MM.1S (cell line): ENCODE data around the gene NRP2.

Experiments
- DNase-seq: peaks from one replicate; pipeline ENCODE4 v3.0.0-alpha.2; 2015
- H2AFZ ChIP-seq: fragments of 300-600 bp; sonication (generic); 2 replicates; pipeline ENCODE4 v1.6.0; 2016; ENCODE audit warnings: antibody characterized with exemption, low read length
- H3F3A ChIP-seq: fragments of 300-600 bp; sonication (generic); 2 replicates; pipeline ENCODE4 v1.6.1; 2016; ENCODE audit warnings: mild to moderate bottlenecking, antibody characterized with exemption, low read length, moderate library complexity, mixed read lengths; ENCODE audit not compliant: insufficient read depth
- H3K27ac ChIP-seq: fragments of 300-600 bp; sonication (generic); 2 replicates; pipeline ENCODE4 v1.5.1; 2016; ENCODE audit warnings: mild to moderate bottlenecking, low read length
- H3K27me3 ChIP-seq: fragments of 300-600 bp; sonication (generic); replicated peaks from 2 replicates; pipeline ENCODE4 v1.6.0; 2016; ENCODE audit warnings: low read length; ENCODE audit not compliant: insufficient read depth
- H3K36me3 ChIP-seq: fragments of 300-600 bp; sonication (generic); replicated peaks from 2 replicates; pipeline ENCODE4 v1.6.1; 2016; ENCODE audit warnings: mild to moderate bottlenecking, low read length, mixed read lengths; ENCODE audit not compliant: insufficient read depth
- H3K4me1 ChIP-seq: fragments of 300-600 bp; sonication (generic); 2 replicates; pipeline ENCODE4 v1.6.1; 2016; ENCODE audit warnings: low read length, mixed read lengths
- H3K4me2 ChIP-seq: fragments of 300-600 bp; sonication (generic); 2 replicates; pipeline ENCODE4 v1.6.0; 2016; ENCODE audit warnings: low read depth, low read length
- H3K4me3 ChIP-seq: fragments of 300-600 bp; sonication (generic); 2 replicates; pipeline ENCODE4 v1.5.1; 2016; ENCODE audit warnings: low read length, mixed read lengths
- H3K79me2 ChIP-seq: fragments of 300-600 bp; sonication (generic); 2 replicates; pipeline ENCODE4 v1.6.1; 2016; ENCODE audit warnings: mixed run types, low read length, mixed read lengths
- H3K9ac ChIP-seq: fragments of 300-600 bp; sonication (generic); 2 replicates; pipeline ENCODE4 v1.6.1; 2016; ENCODE audit warnings: low read length, mixed read lengths
- H3K9me2 ChIP-seq: fragments of 300-600 bp; sonication (generic); replicated peaks from 2 replicates; pipeline ENCODE4 v1.6.1; 2016; ENCODE audit warnings: mild to moderate bottlenecking, low read length, mixed read lengths; ENCODE audit not compliant: insufficient read depth
- H3K9me3 ChIP-seq: fragments of 300-600 bp; sonication (generic); replicated peaks from 2 replicates; pipeline ENCODE4 v1.6.1; 2016; ENCODE audit warnings: mild to moderate bottlenecking, low read length, mixed read lengths; ENCODE audit not compliant: insufficient read depth
- H4K20me1 ChIP-seq: fragments of 300-600 bp; sonication (generic); 2 replicates; pipeline ENCODE4 v1.6.1; 2016; ENCODE audit warnings: mild to moderate bottlenecking, low read length, moderate library complexity, mixed read lengths; ENCODE audit not compliant: insufficient read depth
- CTCF ChIP-seq: fragments of 300-600 bp; sonication (generic); IDR thresholded peaks from 2 replicates; pipeline ENCODE4 v1.5.1; 2016; ENCODE audit warnings: antibody characterized with exemption, low read length, mixed read lengths
- EZH2 ChIP-seq: fragments of 300-600 bp; sonication (generic); optimal IDR thresholded peaks from 2 replicates; pipeline ENCODE3; 2017; ENCODE audit warnings: low read depth, mild to moderate bottlenecking, antibody characterized with exemption, low read length, mixed read lengths
- EZH2phosphoT487 ChIP-seq: fragments of 300-600 bp; sonication (generic); IDR thresholded peaks from 2 replicates; pipeline ENCODE4 v1.6.1; 2018; ENCODE audit warnings: antibody characterized with exemption, low read length

Gene NRP2

GRCh38 chr2:205658068-205658467, 24.2 kb upstream of the NRP2 start:
- no peak for TF ChIP-seq EZH2phosphoT487
- no peak for TF ChIP-seq EZH2
- TF ChIP-seq CTCF = no peak

DNA sequence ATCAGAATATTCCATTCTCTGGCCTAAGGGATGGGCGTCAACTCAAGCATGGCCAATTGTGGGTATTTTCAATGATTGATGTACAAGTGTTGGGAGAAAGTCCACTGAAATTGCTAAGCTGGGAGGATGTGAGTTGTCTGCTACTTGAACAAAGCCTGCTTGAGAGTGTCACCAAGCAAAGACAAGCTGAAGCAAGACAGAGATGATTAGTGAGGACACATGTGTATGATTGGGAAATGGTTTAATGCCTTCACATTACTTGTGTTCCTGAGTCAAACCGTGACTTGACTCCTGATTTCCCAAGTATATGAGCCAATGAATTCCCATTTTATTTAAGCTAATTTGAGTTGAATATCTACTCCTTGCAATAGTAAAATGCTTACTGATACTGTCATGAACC, 23.7 kb upstream of the NRP2 start:
- DNase-seq = no peak
- TF ChIP-seq EZH2phosphoT487 (no peak), CTCF (no peak), EZH2 (no peak)
- Histone ChIP-seq H2AFZ (no peak overlapping the region), H4K20me1 (no peaks in the 10 kb centered on the region), H3K79me2 (no peaks in the 10 kb centered on the region), H3K9me3 (no peaks in the 10 kb centered on the region), H3K4me1 (0 out of 2 replicates have a peak, but pooled peaks cover 5% of the 10 kb centered on the region), H3F3A (no peaks in the 10 kb centered on the region), H3K4me2 (no peak overlapping the region), H3K9me2 (no peaks in the 10 kb centered on the region), H3K27ac (no peak overlapping the region), H3K4me3 (no peak overlapping the region), H3K36me3 (no peaks in the 10 kb centered on the region), H3K9ac (no peak overlapping the region), H3K27me3 (no peaks in the 10 kb centered on the region)

More at GRCh38 chr2:205658068-205658467, 24.2 kb upstream of the NRP2 start:
- H3K9me3 ChIP-seq = no peaks in the 10 kb centered on the region
- no peak overlapping the region for H3K27ac ChIP-seq
- no peak overlapping the region for H3K9ac ChIP-seq
- no peaks in the 10 kb centered on the region for H3K36me3 ChIP-seq
- H3K27me3 ChIP-seq = no peaks in the 10 kb centered on the region
- H3K4me1 ChIP-seq = 0 out of 2 replicates have a peak, but pooled peaks cover 5% of the 10 kb centered on the region
- H3K4me3 ChIP-seq = no peak overlapping the region
- no peaks in the 10 kb centered on the region for H4K20me1 ChIP-seq
- no peaks in the 10 kb centered on the region for H3F3A ChIP-seq
- H2AFZ ChIP-seq = no peak overlapping the region
- no peak for DNase-seq
- H3K79me2 ChIP-seq = no peaks in the 10 kb centered on the region
- H3K9me2 ChIP-seq = no peaks in the 10 kb centered on the region
- no peak overlapping the region for H3K4me2 ChIP-seq

DNA sequence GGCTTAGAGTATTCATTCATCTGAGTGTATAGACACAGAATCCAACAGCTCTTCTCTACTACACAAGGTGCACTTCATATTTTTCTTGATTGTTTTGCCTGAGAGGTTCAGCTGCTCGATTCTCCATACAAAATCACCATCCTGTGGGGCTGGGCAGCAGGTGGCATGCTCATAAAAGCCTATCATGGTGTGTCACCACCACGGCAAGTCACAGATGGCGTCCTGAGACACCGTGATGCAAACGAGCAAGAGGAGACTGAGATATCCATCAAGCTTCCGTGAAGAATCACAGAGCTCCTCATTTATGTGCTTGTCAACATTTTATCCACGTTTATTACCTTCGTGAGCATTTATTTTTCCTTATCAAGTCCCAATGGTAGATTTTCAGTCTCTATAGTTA, 22.4 kb upstream of the NRP2 start:
- Histone ChIP-seq H3K9me2 (no peaks in the 10 kb centered on the region), H3K9ac (no peak overlapping the region), H3K27me3 (no peaks in the 10 kb centered on the region), H3K4me1 (0 out of 2 replicates have a peak, but pooled peaks cover 5% of the 10 kb centered on the region), H3K4me2 (no peak overlapping the region), H2AFZ (no peak overlapping the region), H3K27ac (no peak overlapping the region), H4K20me1 (no peaks in the 10 kb centered on the region), H3F3A (no peaks in the 10 kb centered on the region), H3K36me3 (no peaks in the 10 kb centered on the region), H3K79me2 (no peaks in the 10 kb centered on the region), H3K9me3 (no peaks in the 10 kb centered on the region), H3K4me3 (no peak overlapping the region)
- no peak for TF ChIP-seq EZH2phosphoT487
- TF ChIP-seq CTCF = no peak
- no peak for TF ChIP-seq EZH2
- DNase-seq = no peak
